Subcutaneous abdominal adipose tissue (tissue), 5 donors: ENCODE results near the gene RNF212B.
A peak's percentile ranks its signal among the peaks of the same experiment; 100 is the strongest.

Experiments
- H3K27ac ChIP-seq: one replicate; pipeline ENCODE4 v1.7.0; 2013; ENCODE audit warnings: low read depth, mild to moderate bottlenecking, inconsistent platforms, low read length, moderate library complexity
- H3K27me3 ChIP-seq, 5 donors: one replicate each; pipeline ENCODE4 v1.7.0; 2013; ENCODE audit warnings: low read length in 5 of 5, inconsistent platforms in 1 of 5; ENCODE audit not compliant: control insufficient read depth in 5 of 5, insufficient read depth in 4 of 5
- H3K36me3 ChIP-seq, 5 donors: one replicate each; pipeline ENCODE4 v1.7.0; 2013; ENCODE audit warnings: low read length in 5 of 5; ENCODE audit not compliant: control insufficient read depth in 5 of 5, insufficient read depth in 5 of 5
- H3K4me1 ChIP-seq, 5 donors: one replicate each; pipeline ENCODE4 v1.7.0; 2013; ENCODE audit warnings: low read length in 5 of 5, mild to moderate bottlenecking in 3 of 5, moderate library complexity in 1 of 5; ENCODE audit not compliant: control insufficient read depth in 5 of 5, insufficient read depth in 5 of 5
- H3K4me3 ChIP-seq, 5 donors: one replicate each; pipeline ENCODE4 v1.7.0; 2013; ENCODE audit warnings: low read length in 5 of 5, low read depth in 1 of 5
- H3K9ac ChIP-seq, 5 donors: one replicate each; pipeline ENCODE4 v1.7.0; 2013; ENCODE audit warnings: low read length in 5 of 5, mild to moderate bottlenecking in 4 of 5, moderate library complexity in 3 of 5
- H3K9me3 ChIP-seq, 5 donors: one replicate each; pipeline ENCODE4 v1.7.0; 2013; ENCODE audit warnings: low read length in 5 of 5; ENCODE audit not compliant: control insufficient read depth in 5 of 5
- donor health status: healthy.
- donor health status: healthy.
- donor health status: healthy.
- donor health status: healthy.
- donor health status: healthy.

Gene RNF212B

GRCh38 chr14:23286902-23287479 lies 49.3 kb downstream of the RNF212B start:
- peaks cover 0 to 3% (median 0%) of the 10 kb centered on the region in 5 donors for H3K36me3 ChIP-seq
- H3K9me3 ChIP-seq: no peaks in the 10 kb centered on the region
- H3K27ac ChIP-seq: peak overlapping the region; percentile 87
- H3K9ac ChIP-seq: peak overlapping the region; percentile 38 to 84 (median 54)
- H3K4me3 ChIP-seq: peak overlapping the region; percentile 77 to 92 (median 88)
- no peaks in the 10 kb centered on the region for H3K27me3 ChIP-seq
- peaks cover 0 to 27% (median 25%) of the 10 kb centered on the region in 5 donors for H3K4me1 ChIP-seq

- Histone ChIP-seq H3K4me1 (peaks cover 3 to 27% (median 13%) of the 10 kb centered on the region in 5 donors), H3K9me3 (no peaks in the 10 kb centered on the region), H3K4me3 (peak overlapping the region in 1 of 5 donors; percentile 41), H3K27me3 (no peaks in the 10 kb centered on the region), H3K36me3 (peaks cover 6 to 24% (median 12%) of the 10 kb centered on the region in 5 donors), H3K9ac (peak overlapping the region in 1 of 5 donors; percentile 23), H3K27ac (no peak overlapping the region)
Observed at GRCh38 chr14:23294734-23295561, 57.2 kb downstream of the RNF212B start.

- Histone ChIP-seq H3K4me3 (no peak overlapping the region), H3K9ac (no peak overlapping the region), H3K36me3 (peaks cover 6 to 24% (median 12%) of the 10 kb centered on the region in 5 donors), H3K4me1 (peaks cover 8 to 38% (median 23%) of the 10 kb centered on the region in 5 donors), H3K27ac (no peak overlapping the region), H3K9me3 (no peaks in the 10 kb centered on the region), H3K27me3 (no peaks in the 10 kb centered on the region)
Observed at GRCh38 chr14:23296012-23296777, 58.5 kb downstream of the RNF212B start.

GRCh38 chr14:23297096-23297495 lies 59.4 kb downstream of the RNF212B start:
- H3K27ac ChIP-seq: no peak overlapping the region
- H3K27me3 ChIP-seq: no peaks in the 10 kb centered on the region
- no peak overlapping the region for H3K9ac ChIP-seq

GRCh38 chr14:23297611-23298277 lies 60.0 kb downstream of the RNF212B start:
- H3K27ac ChIP-seq: no peak overlapping the region
- no peak overlapping the region for H3K9ac ChIP-seq
- peaks cover 8 to 48% (median 33%) of the 10 kb centered on the region in 5 donors for H3K4me1 ChIP-seq
- no peaks in the 10 kb centered on the region for H3K27me3 ChIP-seq
- H3K9me3 ChIP-seq: no peaks in the 10 kb centered on the region
- peaks cover 6 to 24% (median 12%) of the 10 kb centered on the region in 5 donors for H3K36me3 ChIP-seq
- H3K4me3 ChIP-seq: no peak overlapping the region

More at GRCh38 chr14:23297096-23297495, 59.4 kb downstream of the RNF212B start:
- H3K36me3 ChIP-seq: peaks cover 6 to 24% (median 12%) of the 10 kb centered on the region in 5 donors
- peaks cover 8 to 41% (median 27%) of the 10 kb centered on the region in 5 donors for H3K4me1 ChIP-seq
- no peaks in the 10 kb centered on the region for H3K9me3 ChIP-seq
- H3K4me3 ChIP-seq: no peak overlapping the region

GRCh38 chr14:23299211-23299957 lies 61.6 kb downstream of the RNF212B start:
- no peaks in the 10 kb centered on the region for H3K9me3 ChIP-seq
- H3K27ac ChIP-seq: peak overlapping the region; percentile 92
- H3K4me1 ChIP-seq: peaks cover 8 to 49% (median 39%) of the 10 kb centered on the region in 5 donors
- peak overlapping the region in 1 of 5 donors; percentile 63 for H3K9ac ChIP-seq
- no peaks in the 10 kb centered on the region for H3K27me3 ChIP-seq
- H3K4me3 ChIP-seq: no peak overlapping the region
- H3K36me3 ChIP-seq: peaks cover 6 to 24% (median 12%) of the 10 kb centered on the region in 5 donors

- H3K4me1 ChIP-seq: peaks cover 5 to 42% (median 33%) of the 10 kb centered on the region in 5 donors
- no peaks in the 10 kb centered on the region for H3K27me3 ChIP-seq
- no peaks in the 10 kb centered on the region for H3K9me3 ChIP-seq
- H3K27ac ChIP-seq: peak overlapping the region; percentile 92
- H3K4me3 ChIP-seq: peak overlapping the region; percentile 58 to 94 (median 89)
- peak overlapping the region; percentile 70 to 95 (median 91) for H3K9ac ChIP-seq
- H3K36me3 ChIP-seq: peaks cover 6 to 24% (median 12%) of the 10 kb centered on the region in 5 donors
Observed at GRCh38 chr14:23299986-23300686, 62.4 kb downstream of the RNF212B start.

GRCh38 chr14:23300687-23301223 lies 63.0 kb downstream of the RNF212B start:
- peak overlapping the region; percentile 58 to 94 (median 89) for H3K4me3 ChIP-seq
- H3K27ac ChIP-seq: peak overlapping the region; percentile 92
- H3K27me3 ChIP-seq: no peaks in the 10 kb centered on the region
- peak overlapping the region; percentile 70 to 95 (median 91) for H3K9ac ChIP-seq
- H3K4me1 ChIP-seq: peaks cover 4 to 43% (median 34%) of the 10 kb centered on the region in 5 donors
- peaks cover 6 to 24% (median 12%) of the 10 kb centered on the region in 5 donors for H3K36me3 ChIP-seq
- H3K9me3 ChIP-seq: no peaks in the 10 kb centered on the region
